ENCODE results near the gene GSE1.

DNA sequence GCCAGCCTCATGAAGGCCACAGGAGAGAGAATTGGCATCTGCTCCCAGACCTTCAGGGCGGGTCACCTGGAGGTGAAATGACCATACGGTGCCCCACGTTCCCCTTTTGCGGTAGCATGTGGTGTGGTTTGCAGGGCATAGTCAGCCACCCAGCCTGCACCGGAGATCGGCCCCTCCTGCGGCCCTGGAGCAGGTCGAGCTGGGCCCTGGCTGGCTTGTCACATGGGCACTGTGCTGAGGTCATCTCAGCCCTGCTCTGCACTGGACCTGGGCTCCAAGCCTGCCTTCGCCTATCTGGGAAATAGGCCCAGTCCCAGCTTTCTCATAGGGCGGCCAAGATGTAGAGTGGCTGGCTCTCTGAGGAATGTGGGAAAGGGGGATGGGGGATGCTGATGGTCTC is 16.2 kb downstream of the GSE1 start:
- TF ChIP-seq POLR2A (IDR thresholded peaks at IDR 0.05) (no peak), EP300 (IDR thresholded peaks at IDR 0.05) (no peak), POLR2AphosphoS5 (IDR thresholded peaks at IDR 0.05) (no peak)
- TF ChIP-seq, protein P1, sequence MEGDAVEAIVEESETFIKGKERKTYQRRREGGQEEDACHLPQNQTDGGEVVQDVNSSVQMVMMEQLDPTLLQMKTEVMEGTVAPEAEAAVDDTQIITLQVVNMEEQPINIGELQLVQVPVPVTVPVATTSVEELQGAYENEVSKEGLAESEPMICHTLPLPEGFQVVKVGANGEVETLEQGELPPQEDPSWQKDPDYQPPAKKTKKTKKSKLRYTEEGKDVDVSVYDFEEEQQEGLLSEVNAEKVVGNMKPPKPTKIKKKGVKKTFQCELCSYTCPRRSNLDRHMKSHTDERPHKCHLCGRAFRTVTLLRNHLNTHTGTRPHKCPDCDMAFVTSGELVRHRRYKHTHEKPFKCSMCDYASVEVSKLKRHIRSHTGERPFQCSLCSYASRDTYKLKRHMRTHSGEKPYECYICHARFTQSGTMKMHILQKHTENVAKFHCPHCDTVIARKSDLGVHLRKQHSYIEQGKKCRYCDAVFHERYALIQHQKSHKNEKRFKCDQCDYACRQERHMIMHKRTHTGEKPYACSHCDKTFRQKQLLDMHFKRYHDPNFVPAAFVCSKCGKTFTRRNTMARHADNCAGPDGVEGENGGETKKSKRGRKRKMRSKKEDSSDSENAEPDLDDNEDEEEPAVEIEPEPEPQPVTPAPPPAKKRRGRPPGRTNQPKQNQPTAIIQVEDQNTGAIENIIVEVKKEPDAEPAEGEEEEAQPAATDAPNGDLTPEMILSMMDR (IDR thresholded peaks at IDR 0.05), result no peak
